Dermis blood vessel endothelial cell (primary cell): Measurements from ENCODE around the gene CREBBP. TPM values are rescaled to one million over a fixed set of nuclear protein-coding genes. Genes with fewer than 3 reads are reported as not detected.

Source experiments
- DNase-seq: peaks from one replicate; pipeline ENCODE4 v3.0.0; 2010
- total RNA-seq: library from RNA; depleted of rRNA; stranded (reverse); fragments of >200 nt; gene quantifications from 2 replicates; pipeline ENCODE4 v1.2.3, GENCODE V29; 2014

The CREBBP gene
- total RNA-seq, 1 donor from 2014 or later = 19.2 TPM

DNA sequence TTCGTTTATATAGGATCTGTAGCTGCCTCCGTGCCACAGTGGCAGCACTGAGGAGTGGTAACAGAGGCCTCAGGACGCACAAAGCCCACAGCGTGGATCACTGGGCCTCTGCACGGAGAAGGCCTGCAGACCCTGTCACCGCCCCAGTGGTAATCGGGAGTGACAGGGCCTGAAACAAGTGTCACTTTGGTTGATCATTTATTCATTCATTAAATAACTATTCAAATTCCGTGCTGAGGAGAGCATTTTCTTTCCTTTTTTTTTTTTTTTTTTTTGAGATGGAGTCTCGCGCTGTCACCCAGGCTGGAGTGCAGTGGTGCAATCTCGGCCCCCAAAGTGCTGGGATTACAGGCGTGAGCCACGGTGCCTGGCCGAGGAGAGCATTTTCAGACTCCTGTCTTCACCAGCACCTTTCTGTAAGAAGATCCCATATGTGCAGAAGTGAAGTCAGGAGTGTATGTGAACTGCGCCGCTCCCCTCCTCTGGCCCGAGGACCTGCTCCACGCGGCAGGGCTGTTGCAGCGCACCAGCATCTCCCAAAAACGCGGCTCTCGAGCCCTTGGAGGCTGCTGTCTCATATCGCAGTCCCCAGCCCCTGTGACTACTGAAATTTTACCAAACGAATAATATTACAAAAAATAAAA is 118.3 kb downstream of the CREBBP start:
- no peak for DNase-seq

DNA sequence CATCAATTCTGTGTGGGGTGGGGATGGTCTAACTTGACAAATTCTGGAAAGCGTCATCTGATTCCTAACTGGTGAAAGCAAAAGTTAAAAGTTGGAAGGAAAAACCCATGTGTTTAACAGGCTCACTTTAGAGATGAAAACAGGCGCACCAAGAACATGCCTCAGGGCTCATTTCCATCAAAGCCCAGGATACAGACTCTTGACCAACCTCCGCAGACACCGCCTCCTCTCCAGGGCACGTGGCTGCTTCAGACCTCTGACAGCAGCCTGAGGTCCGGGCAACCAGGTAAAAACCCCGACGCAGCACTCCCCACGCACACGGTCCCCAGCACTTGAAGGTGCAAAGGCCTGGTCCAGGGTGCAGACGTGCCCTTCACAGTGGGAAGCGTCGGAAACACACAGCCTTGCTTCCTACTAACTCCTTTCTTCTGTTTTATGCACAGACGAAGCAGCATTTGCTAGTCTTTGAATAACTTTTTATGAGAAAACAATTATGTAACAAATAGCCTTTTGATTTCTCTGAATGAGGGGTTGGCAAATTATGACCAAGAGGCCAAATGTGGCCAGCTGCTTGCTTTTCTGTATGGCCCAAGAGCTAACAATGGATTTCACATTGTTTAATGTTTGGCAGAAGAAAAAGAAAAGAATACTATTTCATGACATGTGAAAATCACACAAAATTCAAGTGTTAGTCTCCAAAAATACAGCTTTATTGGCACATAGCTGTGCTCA is 119.0 kb downstream of the CREBBP start:
- DNase-seq = no peak

DNA sequence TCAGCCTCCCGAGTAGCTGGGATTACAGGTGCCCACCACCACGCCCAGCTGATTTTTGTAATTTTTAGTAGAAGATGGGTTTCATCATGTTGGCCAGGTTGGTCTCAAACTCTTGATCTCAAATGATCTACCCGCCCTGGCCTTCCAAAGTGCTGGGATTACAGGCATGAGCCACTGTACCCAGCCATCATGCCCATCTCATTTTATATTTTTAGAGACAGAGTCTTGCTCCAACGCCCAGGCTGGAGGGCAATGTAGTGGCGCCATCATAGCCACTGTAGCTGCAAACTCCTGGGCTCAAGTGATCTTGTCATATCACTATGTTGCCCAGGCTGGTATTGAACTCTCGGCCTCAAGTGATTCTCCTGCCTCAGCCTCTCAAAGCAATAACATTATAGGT is 120.0 kb downstream of the CREBBP start:
- no peak for DNase-seq

DNA sequence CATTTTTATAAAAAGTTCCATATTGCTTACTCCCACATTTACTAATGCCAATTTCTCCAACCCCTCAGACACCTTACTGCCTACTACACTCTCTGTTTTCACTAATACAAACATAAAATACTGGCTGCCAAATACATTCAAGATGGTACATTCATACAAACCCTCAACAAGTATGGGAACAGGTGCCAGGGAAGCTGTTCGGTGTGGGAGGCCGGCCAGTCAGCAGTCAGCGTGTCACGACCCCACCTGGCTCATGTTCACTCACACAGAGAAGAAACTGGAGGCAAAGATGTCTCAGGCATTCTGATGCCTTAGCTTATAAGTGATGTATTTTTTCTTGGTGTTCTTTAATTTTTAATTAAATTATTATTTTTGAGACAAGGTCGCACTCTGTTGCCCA is 120.8 kb downstream of the CREBBP start:
- DNase-seq = no peak

DNA sequence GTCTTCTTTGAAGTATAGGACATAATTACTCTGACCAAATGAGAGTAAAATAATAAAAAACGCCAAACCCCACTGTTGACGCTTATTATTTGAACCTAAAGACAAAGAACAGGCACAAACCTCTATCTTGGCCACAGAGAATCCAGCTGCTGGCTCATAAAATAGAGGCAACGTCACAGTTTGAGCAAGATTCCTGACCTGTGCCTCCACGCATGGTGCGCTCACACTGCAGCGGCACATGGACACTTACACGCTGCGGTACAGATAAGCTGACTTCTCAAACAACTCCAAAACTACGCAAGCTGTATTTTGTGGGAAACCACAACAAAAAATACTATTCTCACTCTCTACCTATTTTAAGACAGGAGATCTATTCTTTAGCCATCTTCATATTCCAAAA is 124.4 kb downstream of the CREBBP start:
- no peak for DNase-seq

DNA sequence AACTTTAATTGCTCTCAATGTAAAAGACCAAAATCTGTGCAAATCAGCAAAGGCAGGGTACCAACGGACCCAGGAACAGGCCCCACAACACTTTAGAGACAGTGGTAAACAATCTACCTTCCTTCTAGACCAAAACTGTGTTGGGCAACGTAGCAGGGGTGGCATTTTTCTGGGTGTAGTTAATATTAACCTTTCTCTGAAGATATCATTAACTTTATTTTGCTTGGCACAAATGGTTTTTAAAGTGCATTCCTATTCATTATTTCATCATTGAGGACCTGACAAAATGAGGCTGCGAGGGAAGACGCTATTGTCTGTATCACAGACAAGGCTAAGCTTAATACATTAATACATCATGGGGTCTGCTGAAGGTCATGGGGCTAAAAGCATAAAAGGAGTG is 125.3 kb downstream of the CREBBP start:
- DNase-seq = no peak

DNA sequence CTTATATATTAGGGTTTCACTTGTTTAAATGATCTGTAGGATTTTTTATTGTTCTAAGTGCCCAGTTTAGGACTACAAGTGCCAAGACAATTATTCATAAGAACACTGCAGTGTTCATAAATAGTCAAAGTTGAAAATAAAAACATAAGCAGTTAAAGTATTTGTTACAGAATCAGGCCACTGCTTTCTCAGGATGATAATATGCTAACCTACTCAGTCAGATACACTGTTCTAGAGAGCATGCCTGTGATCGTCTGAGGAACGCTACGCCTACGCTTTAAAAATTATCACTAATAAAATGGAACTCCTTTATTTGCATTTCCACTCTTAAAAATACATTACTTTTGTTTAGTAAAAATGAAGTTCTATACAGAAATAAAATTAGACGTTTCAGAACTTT is 125.7 kb downstream of the CREBBP start:
- DNase-seq = no peak

DNA sequence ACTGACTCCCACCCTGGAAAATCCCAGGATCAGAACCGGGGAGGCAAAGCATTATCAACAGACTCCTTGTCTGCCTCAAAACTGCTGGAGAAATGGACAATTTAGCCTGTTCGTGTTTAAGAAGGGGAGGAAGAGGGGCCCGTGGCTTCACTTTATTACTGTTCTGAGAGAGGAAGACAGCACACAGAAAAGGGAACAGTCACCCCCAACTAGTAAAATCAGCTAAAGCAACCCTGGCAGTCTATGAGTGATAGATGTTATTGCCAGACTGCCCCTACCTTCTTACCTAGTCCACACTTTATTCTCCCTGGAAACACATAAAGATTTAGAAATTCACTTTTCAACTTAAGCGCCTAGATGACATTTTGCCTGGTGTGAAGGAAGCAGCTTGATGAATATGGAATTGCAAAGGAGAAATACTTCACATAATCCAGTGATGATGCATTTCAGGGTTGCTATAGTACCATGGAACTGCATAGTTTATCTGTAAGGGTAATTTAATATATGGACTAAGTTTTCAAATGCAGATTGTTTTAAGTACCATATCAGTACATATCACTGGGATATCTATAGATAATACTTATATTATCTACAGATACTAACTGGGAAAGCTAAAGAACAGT is 126.3 kb downstream of the CREBBP start:
- DNase-seq = no peak

DNA sequence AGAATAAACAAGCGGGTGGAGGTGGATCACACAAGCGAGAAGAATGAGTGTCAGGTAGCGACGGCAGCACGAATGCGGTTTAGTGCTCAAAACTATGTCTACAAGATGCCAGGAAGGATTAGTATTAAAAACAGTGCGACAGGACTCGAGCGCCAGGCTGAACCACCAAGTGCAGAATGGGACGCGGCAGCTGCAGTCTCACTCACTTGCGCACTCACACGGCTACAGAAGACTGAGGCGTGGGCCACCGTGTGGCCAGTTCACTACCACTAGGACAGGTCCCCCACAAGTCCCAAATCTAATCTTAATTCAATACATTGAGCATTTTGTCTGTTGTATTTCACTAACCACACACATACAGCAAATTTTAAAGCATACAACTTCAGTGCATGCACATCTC is 127.5 kb downstream of the CREBBP start:
- DNase-seq = no peak

DNA sequence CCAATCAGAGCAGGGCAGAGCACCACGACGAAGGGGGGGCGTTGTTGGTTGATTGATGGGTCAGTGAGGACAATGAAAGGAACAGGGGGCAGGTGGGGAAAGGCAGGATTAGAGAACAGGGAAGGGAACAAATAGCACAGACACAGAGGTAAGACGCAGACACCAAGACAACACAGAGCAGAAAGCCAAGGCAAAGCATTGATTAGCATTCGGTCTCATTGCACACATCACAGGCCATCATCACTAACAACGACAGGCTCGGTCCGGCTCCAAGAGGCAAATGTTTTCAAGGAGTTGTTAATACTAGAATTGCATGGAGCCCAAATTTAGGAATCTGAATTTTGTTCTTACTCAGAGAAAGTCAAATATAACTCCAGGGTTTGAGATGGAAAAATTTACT is 128.6 kb downstream of the CREBBP start:
- DNase-seq = no peak

DNA sequence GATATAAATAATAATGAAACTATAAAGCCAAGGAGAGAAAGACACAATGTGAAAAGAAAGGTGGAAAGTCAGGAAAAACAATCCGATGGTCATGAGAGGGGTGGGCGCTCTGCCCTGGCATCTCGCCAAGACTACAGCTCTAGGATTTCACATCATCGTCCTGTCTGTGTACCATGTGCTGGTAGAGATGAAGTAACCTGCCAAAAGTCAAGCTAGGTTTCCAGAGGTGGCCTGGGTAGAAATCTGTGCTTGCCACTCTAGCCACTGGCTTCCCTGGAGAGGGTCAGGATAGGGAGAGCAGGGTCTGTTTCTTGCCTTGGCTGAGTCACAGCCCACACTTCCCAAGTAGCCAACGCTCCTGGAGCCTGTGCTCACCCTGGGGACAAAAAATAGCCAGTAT is 132.2 kb downstream of the CREBBP start:
- no peak for DNase-seq

DNA sequence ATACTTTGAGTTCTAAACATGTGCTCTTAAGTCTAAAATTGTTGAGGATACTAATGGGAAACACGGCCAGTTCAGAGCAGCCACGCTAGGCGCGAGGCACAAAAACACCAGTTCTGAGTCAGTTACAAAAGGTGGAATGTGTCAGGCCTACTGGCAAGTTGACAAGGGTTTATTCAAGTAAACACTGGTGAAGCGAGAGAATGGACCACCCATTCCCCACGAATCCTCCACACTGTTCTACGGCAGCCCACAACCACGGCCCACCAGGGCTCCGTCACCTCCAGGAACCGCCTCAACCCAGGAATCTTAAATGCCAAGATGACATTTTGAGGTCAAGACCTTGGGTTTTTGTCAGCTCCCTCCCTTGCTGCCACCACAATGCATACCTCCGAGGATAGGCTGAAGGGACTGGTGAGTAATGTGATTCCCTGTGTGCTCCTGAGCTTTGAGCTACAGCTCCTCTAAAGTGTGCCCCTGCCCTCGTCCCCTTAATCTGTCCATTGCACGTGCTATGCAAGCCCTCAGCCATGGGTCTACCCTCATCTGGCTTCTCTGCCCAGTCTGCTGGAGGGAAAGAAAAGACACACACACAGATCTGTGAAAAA is 134.7 kb downstream of the CREBBP start:
- no peak for DNase-seq

DNA sequence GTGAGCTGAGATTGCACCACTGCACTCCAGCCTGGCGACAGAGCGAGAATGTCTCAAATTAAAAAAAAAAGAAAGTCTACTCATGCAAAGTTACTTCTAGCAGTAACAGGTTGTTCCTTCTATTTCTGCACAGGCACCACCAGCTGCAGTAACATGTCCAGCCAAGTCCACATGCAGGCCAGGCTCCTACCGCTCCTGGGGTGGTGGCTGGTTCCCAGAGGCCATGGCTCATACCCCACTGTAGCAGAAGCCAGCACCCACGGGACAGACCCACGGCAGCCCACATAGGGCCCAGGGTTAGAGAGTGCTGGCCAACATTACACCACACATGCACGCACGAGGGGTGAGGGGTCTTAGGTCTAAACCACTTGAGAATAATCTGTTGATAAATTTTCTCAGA is 136.5 kb downstream of the CREBBP start:
- DNase-seq = no peak

DNA sequence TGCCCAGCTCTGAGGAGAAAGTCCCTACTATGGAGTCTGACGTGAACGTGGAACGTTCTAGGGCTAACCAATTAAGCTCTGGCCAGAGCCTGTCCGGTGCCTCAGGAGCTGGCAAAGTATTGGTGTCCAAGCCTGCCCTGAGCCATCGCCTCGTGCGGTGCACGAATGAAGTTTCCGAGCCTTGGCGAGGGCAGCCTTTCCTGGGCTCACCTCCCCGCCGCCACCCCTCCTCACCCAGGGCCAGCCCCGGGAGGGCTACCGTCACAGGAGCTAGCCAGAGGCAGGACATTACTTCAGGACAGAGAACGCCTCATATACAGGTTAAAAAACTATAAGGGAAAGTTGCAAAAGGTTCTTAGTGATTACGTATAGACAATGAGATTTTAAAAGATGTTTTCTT is 139.6 kb downstream of the CREBBP start:
- DNase-seq = no peak

DNA sequence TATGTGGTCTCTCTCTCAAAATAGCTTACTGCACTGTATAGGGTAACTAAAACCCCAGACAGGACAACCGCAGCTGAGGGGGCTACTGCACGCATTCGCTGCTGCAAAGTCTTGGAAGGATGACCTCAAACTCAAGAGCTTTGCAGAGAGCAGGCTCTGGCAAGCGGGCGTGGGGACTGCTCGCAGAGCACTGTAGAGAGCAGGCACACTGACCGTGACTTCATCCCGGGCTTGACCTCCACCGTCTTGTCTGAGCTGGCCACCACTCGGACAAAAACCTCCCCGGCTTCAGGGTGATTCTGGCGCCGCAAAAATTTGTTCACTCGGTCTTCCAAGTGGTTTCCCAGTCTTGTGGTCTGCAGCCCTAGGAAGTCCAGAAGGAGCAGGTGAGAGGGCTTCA is 140.3 kb downstream of the CREBBP start:
- DNase-seq = no peak

DNA sequence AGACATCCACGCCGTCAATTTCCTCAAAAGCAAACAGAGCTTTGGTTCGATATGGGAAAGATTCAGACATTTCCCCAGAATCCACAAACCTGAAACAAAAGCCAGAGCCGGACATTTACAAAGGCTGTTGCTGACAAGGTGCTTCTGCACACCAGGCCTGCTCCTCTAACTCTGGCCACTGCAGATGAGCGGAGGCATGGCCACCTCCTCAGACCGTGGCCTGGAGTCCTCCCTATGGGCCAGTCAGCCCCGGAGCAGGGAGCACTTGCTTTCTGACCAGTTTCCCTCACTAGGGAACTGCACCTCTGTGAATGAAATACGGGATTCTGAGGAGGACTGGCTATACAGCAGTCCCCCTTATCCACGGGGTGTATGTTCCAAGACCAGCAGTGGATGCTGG is 140.9 kb downstream of the CREBBP start:
- no peak for DNase-seq

DNA sequence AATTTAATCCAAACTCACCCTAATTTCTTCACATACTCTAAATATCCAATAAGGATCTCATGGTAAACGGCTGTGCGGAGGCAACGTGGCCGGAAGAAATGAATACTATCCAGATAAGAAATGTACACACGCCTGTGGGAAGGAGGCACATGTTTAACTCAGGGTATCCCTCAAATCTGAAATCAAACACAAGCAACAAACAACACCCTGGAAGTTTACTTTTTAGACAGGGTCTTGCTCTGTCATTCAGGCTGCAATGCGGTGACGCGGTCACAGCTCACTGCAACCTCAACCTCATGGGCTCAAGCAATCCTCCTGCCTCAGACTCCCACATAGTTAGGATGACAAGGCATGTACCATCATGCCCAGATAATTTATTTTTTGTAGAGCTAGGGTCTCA is 142.0 kb downstream of the CREBBP start:
- no peak for DNase-seq

DNA sequence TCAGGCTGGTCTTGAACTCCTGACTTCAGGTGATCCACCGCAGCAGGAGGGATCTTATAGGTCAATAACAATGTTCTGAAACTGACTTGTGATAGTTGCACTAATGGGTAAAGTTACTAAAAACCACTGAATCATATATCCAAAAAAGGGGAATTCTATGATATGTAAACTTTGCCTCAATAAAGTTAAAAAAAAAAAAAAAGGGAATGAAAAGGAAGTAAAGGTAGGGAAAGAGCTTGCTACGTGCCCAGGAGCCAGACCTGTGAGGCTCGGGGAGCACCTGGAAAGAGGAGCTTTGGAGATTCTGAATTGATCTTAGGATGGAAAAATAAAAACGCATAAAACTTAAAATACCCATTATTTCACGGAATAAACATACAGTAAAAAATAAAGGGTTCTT is 142.4 kb downstream of the CREBBP start:
- DNase-seq = no peak

DNA sequence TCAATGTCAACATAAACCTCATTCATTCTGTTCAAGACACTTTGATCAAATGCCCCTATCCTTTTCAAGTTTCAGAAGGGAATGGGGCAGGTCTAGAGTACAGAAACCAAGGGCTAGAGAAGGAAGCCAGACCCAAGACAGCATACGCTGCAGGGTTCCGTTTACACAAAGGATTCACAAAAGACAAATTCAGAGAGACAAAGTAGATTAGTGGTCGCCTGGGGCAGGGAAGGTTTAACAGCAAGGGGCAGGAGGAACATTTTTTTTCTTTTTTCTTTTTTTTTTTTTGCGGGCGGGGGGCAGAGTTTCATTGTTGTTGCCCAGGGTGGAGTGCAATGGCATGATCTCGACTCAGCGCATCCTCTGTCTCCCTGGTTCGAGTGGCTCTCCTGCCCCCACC is 143.3 kb downstream of the CREBBP start:
- no peak for DNase-seq

DNA sequence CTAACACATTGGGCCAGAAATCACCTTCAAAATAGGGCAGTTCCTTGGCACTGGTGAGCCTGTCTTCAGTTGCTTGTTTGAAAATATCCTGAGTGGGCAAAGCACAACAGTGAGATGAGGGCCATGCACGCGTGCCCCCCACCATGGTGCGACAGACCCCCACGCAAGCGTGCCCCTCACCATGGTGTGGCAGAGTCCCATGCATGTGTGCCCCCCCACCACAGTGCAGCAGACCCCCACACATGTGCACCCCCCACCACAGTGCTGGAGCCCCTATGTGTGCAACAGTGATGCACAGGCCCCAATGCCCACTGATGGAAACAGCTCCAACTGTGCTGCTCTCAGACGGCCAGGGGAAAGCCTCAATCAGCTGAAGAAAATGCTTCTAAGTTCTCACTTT is 144.4 kb downstream of the CREBBP start:
- no peak for DNase-seq

DNA sequence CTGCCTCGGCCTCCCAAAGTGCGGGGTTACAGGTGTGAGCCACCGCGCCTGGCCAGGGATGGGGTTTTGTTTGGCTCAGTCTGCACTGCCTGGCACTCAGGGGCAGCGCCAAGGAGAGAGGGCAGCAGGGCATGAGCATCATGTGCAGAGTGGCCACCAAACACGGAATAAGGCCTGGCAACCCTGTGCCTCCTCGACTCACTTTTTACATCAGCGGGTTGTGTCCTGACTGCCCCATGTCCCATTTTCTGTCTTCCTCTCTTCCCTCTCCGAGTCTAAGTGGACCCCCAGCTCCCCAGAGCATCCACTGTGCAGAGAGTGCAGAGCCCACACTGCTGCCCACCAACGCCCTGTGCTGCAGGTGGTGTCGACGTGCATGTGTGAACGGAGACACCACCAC is 145.0 kb downstream of the CREBBP start:
- DNase-seq = no peak

DNA sequence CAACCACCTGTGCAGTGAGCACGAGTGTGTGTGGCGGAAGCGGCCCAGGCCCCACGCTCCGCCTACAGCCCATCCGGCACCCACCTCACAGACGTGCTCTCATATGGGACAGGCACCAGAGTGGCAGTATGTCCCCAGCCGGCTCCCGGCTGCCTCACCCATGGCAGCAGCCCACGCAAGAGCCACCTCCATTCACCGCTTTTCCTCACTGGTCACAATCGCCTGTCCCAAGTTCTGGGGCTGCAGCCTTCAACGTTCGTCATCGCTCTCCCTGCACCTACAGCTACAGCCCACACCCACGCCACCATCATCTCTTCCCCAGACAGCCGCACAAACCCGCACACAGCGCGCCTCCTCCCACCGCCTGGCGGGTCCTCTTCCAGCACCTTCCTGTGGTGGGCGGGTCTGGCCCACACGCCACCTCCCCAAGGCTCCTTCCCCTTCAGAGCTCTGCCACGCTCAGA is 145.7 kb downstream of the CREBBP start:
- no peak for DNase-seq

DNA sequence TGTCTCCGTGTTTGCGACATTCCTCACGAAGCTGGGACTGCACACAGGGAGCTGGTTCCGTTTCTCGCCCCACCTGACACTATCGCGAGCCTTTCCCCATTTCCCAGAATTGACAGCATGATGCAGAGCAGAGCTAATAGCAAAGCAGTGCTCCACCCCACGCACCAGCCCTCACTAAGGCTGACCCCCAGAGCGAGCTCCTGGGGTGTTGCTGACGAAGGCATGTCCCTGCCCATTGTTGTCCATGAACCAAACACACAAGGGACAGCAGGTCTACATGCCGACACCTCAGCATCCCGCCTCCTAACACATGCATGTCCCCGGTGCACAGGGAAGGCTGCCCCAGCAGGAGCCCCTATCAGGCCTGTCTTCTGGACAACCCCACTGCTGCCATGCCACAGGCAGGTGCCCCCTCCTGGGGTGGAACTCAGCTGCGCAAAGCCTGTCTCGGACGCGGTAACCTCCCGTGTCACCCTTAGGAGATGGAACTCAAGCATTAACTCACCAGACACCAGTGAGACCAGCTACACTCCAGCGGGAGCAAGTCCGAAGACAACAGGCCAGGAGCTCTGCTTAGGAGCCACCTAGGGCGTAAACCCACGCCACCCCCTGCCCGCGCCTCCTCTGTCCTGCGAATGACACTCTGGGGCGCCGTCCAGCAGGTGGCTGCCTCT is 146.3 kb downstream of the CREBBP start:
- no peak for DNase-seq
